ENCODE data around the gene WDR4.
"Not testable (repeated sequence)": the region's sequence is repeated elsewhere in the genome, so short reads cannot be mapped to it uniquely, and the experiment has no call there.

WDR4 gene

DNA sequence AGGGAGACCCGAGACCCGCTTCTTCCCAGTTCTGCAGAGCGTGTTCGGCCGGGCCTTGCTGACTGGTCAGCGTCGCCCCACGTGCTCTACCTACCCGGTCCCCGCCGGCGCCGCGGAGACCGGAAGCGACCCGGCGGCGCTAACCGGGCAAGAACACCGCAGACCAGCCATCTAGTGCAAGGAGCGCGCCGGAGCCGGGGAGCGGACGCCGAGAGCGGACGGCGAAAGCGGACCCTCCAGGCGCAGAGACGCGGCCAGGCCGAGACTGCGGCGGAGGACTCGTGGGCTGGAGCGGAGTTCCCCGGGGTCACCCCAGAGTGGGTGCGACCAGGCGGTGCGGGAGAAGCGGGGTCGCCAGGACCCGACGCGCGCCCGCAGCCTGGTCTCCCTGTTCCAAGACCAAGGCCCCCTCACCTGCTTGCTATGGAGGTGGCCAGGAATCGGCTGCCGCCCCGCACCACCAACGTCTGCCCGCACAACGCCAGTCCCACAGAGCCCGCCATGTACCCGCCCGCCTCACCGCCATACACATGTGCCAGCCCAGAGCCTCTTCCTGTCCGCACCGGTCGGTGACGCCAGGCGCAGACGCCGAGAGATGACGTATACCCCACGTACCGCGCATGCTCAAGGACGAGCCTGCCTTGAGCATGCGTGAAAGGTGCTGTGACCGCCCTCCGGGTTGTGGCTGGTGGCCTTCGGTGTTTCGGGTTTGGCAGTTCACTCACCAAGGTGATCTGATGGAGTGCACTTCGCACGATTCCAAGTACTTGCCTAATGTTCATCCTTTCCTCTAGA, at the start of gene WDR4:
Gene WDR4, minus strand, starts transcription at position 547 of the 795 bp plus-strand sequence. Its CDS starts 44 bp downstream, at position 503.
- peak; percentile 99 for DNase-seq (ENCODE audit: low read depth)

DNA sequence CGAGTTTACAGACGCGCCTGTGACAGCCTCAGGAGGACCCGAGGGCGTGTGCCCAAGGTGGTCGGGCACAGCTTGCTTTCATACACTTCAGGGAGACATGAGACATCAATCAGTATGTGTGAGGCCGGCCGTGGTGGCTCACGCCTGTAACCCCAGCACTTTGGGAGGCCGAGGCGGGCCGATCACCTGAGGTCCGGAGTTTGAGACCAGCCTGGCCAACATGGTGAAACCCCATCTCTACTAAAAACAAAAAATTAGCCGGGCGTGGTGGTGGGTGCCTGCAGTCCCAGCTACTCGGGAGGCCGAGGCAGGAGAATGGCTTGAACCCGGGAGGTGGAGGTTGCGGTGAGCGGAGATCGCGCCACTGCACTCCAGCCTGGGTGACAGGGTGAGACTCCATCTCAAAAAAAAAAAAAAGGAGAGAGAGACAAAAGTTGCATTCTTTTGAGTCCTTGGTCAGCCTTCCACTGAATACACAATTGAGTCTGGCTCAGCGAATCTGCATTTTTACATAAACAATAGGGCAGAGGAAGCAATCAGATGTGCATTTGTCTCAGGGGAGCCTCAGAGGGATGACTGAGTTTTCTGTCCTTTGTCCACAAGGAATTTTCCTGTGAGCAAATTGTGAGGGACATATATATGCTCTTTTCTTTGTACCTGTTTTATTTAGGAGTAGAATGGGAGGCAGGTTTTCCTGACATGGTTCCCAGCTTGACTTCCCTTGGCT, 48.3 kb upstream of the WDR4 start:
- DNase-seq (ENCODE audit: low read depth), result not testable (repeated sequence)

GRCh38 chr21:42925114-42925926, 46.0 kb upstream of the WDR4 start, which contains the start of gene ERVH48-1:
TSS of gene ERVH48-1 (minus strand) at chr21:42925630. CDS start at chr21:42919006, 6,624 bp downstream.
- DNase-seq (ENCODE audit: low read depth), result no peak

DNA sequence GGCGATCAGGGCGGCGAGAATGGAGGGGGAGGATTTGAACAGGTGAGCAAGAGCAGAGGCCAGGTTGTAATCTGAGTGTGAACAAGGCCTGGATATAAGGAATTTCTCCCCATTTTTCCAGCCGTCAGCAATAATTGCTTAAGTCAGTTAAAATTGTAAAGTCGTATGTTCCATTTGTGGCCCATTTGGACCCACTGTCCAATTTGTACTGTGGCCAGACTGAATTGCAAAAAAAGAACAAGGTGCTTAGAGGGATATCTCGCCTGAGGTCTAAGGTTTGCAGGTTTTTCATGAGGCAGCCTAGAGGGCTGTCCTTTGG, 45.1 kb upstream of the WDR4 start:
- no peak for DNase-seq (ENCODE audit: low read depth)

GRCh38 chr21:42923553-42924432, 44.5 kb upstream of the WDR4 start:
- DNase-seq (ENCODE audit: low read depth), result peak; percentile 68

GRCh38 chr21:42922918-42923317, 43.6 kb upstream of the WDR4 start:
- DNase-seq (ENCODE audit: low read depth), result no peak

- no peak for DNase-seq (ENCODE audit: low read depth)
Observed at GRCh38 chr21:42921927-42922326, 42.6 kb upstream of the WDR4 start.

DNA sequence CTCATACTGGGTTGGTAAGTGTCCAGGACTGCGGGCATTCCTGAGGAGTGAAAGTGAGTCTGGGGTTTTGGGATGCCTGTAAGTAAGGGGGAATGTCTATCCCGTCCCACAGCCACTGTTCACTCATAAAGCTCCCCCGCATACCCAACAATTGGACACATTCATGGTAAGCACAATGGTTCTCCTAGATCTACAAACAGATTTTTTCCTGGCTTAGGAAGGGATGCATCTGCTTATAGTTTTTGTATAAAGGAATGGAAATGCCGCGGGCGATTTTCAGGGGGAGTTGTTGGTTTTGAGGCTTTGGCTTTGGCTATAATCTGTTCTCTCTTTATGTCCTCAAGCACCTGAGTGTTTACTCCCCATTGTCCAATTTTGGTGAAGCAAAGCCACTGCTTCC, 39.0 kb upstream of the WDR4 start:
- no peak for DNase-seq (ENCODE audit: low read depth)

GRCh38 chr21:42913476-42913875, 34.1 kb upstream of the WDR4 start:
- no peak for DNase-seq (ENCODE audit: low read depth)

- not testable (repeated sequence) for DNase-seq (ENCODE audit: low read depth)
Observed at GRCh38 chr21:42911920-42912319, 32.6 kb upstream of the WDR4 start.

GRCh38 chr21:42908484-42908883, 29.1 kb upstream of the WDR4 start:
- DNase-seq (ENCODE audit: low read depth), result not testable (repeated sequence)

DNA sequence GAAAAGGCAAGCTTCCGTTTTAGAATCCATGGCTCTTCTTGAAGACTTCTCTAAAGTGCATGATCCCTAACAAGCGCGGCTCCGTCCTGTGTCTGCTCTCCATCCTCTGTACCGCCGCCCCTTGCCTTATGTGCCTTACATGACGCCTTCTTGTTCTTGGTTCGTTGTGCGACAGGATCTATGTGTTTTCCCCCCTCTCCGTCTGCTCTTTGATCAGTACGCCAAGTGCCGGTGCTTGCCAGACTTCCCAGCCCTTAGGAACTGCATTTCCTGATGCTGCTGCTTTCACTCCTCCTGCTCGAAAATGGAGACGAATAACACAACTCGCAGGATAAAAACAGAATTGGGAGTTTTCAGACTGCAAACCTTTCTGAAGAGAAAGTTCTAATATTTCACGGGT, 26.9 kb upstream of the WDR4 start:
- no peak for DNase-seq (ENCODE audit: low read depth)

GRCh38 chr21:42905195-42905594, 25.9 kb upstream of the WDR4 start:
- no peak for DNase-seq (ENCODE audit: low read depth)

DNA sequence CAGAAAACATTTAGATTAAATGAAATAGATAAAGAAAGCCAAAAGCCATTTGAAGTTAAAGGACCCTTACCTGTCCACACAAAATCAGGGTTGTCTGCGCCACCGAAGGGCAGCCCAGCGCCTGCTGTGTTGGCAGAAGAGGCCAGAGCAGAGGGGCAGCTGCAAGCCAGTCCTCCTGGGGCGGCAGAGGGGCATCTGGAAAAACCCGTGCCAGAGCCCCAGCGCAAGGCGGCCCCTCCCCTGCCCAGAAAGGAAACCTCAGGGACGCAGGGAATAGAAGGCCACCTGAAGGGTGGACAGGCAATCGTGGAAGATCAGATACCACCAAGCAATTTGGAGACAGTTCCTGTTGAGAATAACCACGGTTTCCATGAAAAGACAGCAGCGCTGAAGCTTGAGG, 24.5 kb upstream of the WDR4 start:
- DNase-seq (ENCODE audit: low read depth), result no peak

GRCh38 chr21:42900446-42900845, 21.1 kb upstream of the WDR4 start:
- no peak for DNase-seq (ENCODE audit: low read depth)

DNA sequence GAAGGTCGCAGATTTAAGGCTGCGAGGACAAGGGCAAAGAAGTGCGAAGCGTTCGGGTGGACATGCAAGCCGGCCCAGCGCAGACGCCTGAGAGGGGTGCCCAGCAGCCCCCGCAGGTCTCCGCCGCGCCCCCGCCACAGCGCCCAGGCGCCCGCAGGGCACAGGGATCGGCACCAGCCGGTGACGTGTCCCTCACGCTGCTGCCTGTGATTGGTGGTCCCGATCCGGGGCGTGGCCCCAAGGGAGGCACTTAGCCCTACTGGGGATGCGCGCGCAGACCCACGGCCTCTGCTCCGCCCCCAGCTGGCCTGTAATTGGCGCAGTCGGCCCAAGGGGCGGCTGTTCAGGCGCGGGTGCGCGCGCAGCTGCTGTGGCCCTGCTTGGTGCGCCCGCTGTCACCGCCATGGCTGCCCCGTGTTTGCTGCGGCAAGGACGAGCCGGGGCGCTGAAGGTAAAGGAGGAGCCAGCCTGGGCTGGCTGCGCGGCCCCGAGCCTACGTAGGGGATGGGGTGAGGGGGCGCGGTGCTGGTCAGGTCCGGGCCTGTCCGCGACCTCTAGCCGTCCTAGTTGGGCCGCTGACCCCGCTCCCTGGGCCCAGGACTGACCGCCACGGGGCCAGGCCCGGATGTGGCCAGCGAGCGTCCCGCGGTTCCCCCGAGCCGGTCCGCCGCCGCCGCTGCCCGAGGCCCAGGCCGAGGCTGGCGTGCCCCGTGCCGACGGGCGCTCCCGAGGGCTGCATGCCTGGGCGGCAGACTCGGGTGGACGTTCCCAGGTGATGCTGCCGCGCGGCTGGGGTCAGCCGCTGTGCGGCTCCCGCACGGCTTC, 13.8 kb upstream of the WDR4 start, which contains the start of gene NDUFV3:
Gene NDUFV3, plus strand, starts transcription at position 379 of the 825 bp plus-strand sequence. Its CDS starts 25 bp downstream, at position 404.
- DNase-seq (ENCODE audit: low read depth), result peak; percentile 100

- no peak for DNase-seq (ENCODE audit: low read depth)
Observed at GRCh38 chr21:42892582-42892930, 13.2 kb upstream of the WDR4 start.

GRCh38 chr21:42887326-42887725, 8.0 kb upstream of the WDR4 start:
- DNase-seq (ENCODE audit: low read depth), result no peak

DNA sequence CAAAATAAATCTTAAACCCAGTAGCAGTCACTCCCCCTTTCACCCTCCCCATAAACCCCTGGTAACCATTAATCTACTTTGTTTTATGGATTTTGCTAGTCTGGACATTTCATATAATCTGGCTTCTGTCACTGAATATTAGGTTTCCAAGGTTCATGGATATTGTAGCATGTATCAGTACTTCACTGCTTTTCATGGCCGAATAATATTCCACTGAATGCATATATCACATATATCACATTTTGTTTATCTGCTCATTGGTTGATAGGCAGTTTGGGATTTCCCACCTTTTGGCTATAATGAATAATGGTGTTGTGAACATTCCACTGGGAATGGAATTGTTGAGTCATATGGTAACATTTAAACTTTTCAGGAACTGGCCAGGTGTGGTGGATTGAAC, 4.6 kb upstream of the WDR4 start:
- no peak for DNase-seq (ENCODE audit: low read depth)

GRCh38 chr21:42880352-42880751, 1.0 kb upstream of the WDR4 start:
- DNase-seq (ENCODE audit: low read depth), result no peak

DNA sequence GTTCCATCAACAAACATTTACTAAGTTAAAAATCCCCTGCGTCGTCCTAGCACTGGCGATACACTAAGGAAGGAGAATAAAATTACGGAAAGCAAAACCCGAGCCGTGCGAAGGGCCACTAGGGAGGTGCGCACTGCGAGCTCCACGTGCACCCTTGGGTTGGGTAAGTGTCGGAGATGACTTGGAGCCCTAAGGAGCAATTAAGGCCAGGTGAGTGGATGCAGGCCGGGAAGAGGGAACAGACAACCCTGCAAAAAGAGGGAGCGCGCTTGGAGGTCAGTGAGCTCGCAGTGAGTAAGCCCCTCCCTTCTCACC, 704 bp downstream of the WDR4 start:
- DNase-seq (ENCODE audit: low read depth), result no peak
